ENCODE results near the gene KRT35. TPM values are rescaled to one million over a fixed set of nuclear protein-coding genes. Genes with fewer than 3 reads are reported as not detected.

The KRT35 gene
- total RNA-seq, 1 experiment from 2014 or later: not detected

- no peak for DNase-seq (ENCODE audit: low read depth, low spot score)
- no peak overlapping the region for H3K4me3 ChIP-seq (replicated peaks in 1 of 2; ENCODE audit: low read depth in 1 of 2, low read length in 2 of 2)
- no peaks in the 10 kb centered on the region for H3K79me2 ChIP-seq (ENCODE audit: insufficient read depth, low read length)
- TF ChIP-seq CTCF (IDR thresholded peaks at IDR 0.05 in 2 of 3, conservative IDR thresholded peaks at IDR 0.05 in 1 of 3; ENCODE audit: borderline replicate concordance in 1 of 3, insufficient read depth in 1 of 3, low read depth in 2 of 3, low read length in 2 of 3) (no peak), EGR1 (IDR thresholded peaks at IDR 0.05; ENCODE audit: low read depth) (no peak), RAD21 (IDR thresholded peaks at IDR 0.05; ENCODE audit: low read depth) (no peak), TCF7L2 (IDR thresholded peaks at IDR 0.05; ENCODE audit: borderline replicate concordance, extremely low read depth, insufficient read depth, insufficient read length) (no peak), ZBTB33 (IDR thresholded peaks at IDR 0.05; ENCODE audit: extremely low read depth, insufficient replicate concordance, low read length) (no peak), CBX3 (IDR thresholded peaks at IDR 0.05; ENCODE audit: low read depth) (no peak), SIN3A (IDR thresholded peaks at IDR 0.05; ENCODE audit: low read depth) (no peak), SP1 (IDR thresholded peaks at IDR 0.05; ENCODE audit: low read depth) (no peak), EZH2 (IDR thresholded peaks at IDR 0.05) (no peak), ATF3 (IDR thresholded peaks at IDR 0.05) (no peak), EZH2phosphoT487 (IDR thresholded peaks at IDR 0.05; ENCODE audit: borderline replicate concordance) (no peak), SRF (IDR thresholded peaks at IDR 0.05; ENCODE audit: low read depth) (no peak), POLR2A (IDR thresholded peaks at IDR 0.05; ENCODE audit: borderline replicate concordance, extremely low read depth, insufficient read depth, insufficient read length) (no peak), ZFX (IDR thresholded peaks at IDR 0.05) (no peak), FOSL1 (IDR thresholded peaks at IDR 0.05; ENCODE audit: low read depth) (no peak), REST (IDR thresholded peaks at IDR 0.05; ENCODE audit: low read depth) (no peak), CEBPB (IDR thresholded peaks at IDR 0.05; ENCODE audit: low read depth) (no peak)
- no peaks in the 10 kb centered on the region for H3K9me2 ChIP-seq (ENCODE audit: insufficient read depth)
- intact Hi-C loops (cut with micrococcal nuclease): no loop called here
- no peak overlapping the region for H3K4me2 ChIP-seq (ENCODE audit: low read length)
- H2AFZ ChIP-seq (ENCODE audit: low read depth, low read length, poor library complexity, severe bottlenecking): no peak overlapping the region
- RAD21 ChIA-PET (ENCODE audit: low non-redundant PET in 1 of 2, low total read pairs in 2 of 2, uncharacterized antibody in 2 of 2, unreplicated experiment in 2 of 2): no interaction called here
- no peak overlapping the region for H3K27ac ChIP-seq (ENCODE audit: low read depth, low read length)
- no peaks in the 10 kb centered on the region for H4K20me1 ChIP-seq (ENCODE audit: insufficient read depth)
- no peaks in the 10 kb centered on the region for H3K36me3 ChIP-seq (ENCODE audit: control insufficient read depth in 1 of 2, insufficient read depth in 2 of 2, low read length in 2 of 2)
- H3K4me1 ChIP-seq (ENCODE audit: control insufficient read depth in 1 of 2, insufficient read depth in 2 of 2, low read length in 2 of 2): peaks cover 0 to 4% of the 10 kb centered on the region in 2 experiments; a peak in 2 of 4 replicates
- no peaks in the 10 kb centered on the region for H3K27me3 ChIP-seq (ENCODE audit: insufficient read depth, low read length)
- H3K9ac ChIP-seq (ENCODE audit: low read length): no peak overlapping the region
- no peak for ATAC-seq
- H3K9me3 ChIP-seq (ENCODE audit: control insufficient read depth in 1 of 2, insufficient read depth in 1 of 2, low read depth in 1 of 2, low read length in 2 of 2): no peaks in the 10 kb centered on the region
- no TSS peak for BruUV-seq (replicated peaks)
- CTCF ChIA-PET: interaction anchor here (0.9 to 1.3 kb wide), 2 partner anchors 62 to 177 kb away, joined by 4 to 8 read pairs; no protein-coding TSS in a partner anchor
- POLR2A ChIA-PET: no interaction called here
These were observed 5.4 kb upstream of the KRT35 start for GRCh38 chr17:41486316-41486715.

Measured in HCT116 (cell line).